Measurements from ENCODE around the gene PPP1R18. TPM values are rescaled to one million over a fixed set of nuclear protein-coding genes. Genes with fewer than 3 reads are reported as not detected.
A peak's percentile ranks its signal among the peaks of the same experiment; 100 is the strongest.

PPP1R18 gene
- total RNA-seq, 2 experiments from 2014 or later = 286 to 304 TPM

GRCh38 chr6:30626484-30627366 lies 59.7 kb downstream of the PPP1R18 start, which contains the start of gene ATAT1:
Gene ATAT1 (plus strand): TSS chr6:30626874.
- Mint-ChIP-seq H3K4me3 (peak within 1 kb of the TSS; percentile 92), H3K27me3 (ENCODE audit: low read depth) (no peaks in the 10 kb centered on the region), H3K27ac (peak within 1 kb of the TSS; percentile 98), H3K9me3 (ENCODE audit: insufficient read depth) (no peaks in the 10 kb centered on the region), H3K36me3 (ENCODE audit: low read depth) (peaks cover 51% of the 10 kb centered on the region), H3K4me1 (ENCODE audit: low read depth) (peaks cover 27% of the 10 kb centered on the region)
- POLR2A ChIA-PET = interaction anchor here (0.6 to 1.9 kb wide), 6 partner anchors 9 to 135 kb away, joined by 3 to 11 read pairs (median 3); partner anchors contain the start of genes MRPS18B and PPP1R10
- peak; percentile 93 for DNase-seq
- CTCF ChIA-PET = interaction anchor here (0.7 to 1.6 kb wide), 9 partner anchors 9 to 145 kb away, joined by 3 to 7 read pairs (median 4); partner anchors contain the start of genes DHX16, MRPS18B and PPP1R10
- ATAC-seq = peak; percentile 98

Other genes with a start within 250 kb of the PPP1R18 start
- 100 to 1,000 TPM; 523 to 536 TPM for gene HLA-E, start 197.1 kb downstream of the PPP1R18 start, total RNA-seq
- 10 to 100 TPM; 63.7 to 69.9 TPM for gene GNL1, start 130.2 kb downstream of the PPP1R18 start, total RNA-seq
- 10 to 100 TPM; 19.7 to 21.1 TPM for gene PRR3, start 129.3 kb downstream of the PPP1R18 start, total RNA-seq
- 10 to 100 TPM; 72.2 to 79.6 TPM for gene ABCF1, start 115.2 kb downstream of the PPP1R18 start, total RNA-seq
- gene PPP1R10, start 69.4 kb downstream of the PPP1R18 start, total RNA-seq = 10 to 100 TPM; 92.8 to 99.7 TPM
- 10 to 100 TPM; 43.2 to 43.6 TPM for gene MRPS18B, start 68.8 kb downstream of the PPP1R18 start, total RNA-seq
- gene ATAT1, start 59.8 kb downstream of the PPP1R18 start, total RNA-seq = 10 to 100 TPM in 1 of 2 experiments, 1 to 10 TPM in 1; 10.0 to 10.5 TPM
- gene C6orf136, start 39.5 kb downstream of the PPP1R18 start, total RNA-seq = 10 to 100 TPM; 31.6 to 40.1 TPM
- gene DHX16, start 13.6 kb downstream of the PPP1R18 start, total RNA-seq = 10 to 100 TPM; 38.5 to 41.0 TPM
- gene NRM, start 4.3 kb upstream of the PPP1R18 start, total RNA-seq = 10 to 100 TPM; 41.7 to 44.6 TPM
- gene MDC1, start 30.6 kb upstream of the PPP1R18 start, total RNA-seq = 10 to 100 TPM; 48.5 to 52.4 TPM
- gene TUBB, start 33.7 kb upstream of the PPP1R18 start, total RNA-seq = 1,000 to 10,000 TPM; 1,638 to 1,703 TPM
- 100 to 1,000 TPM; 314 to 317 TPM for gene FLOT1, start 56.0 kb upstream of the PPP1R18 start, total RNA-seq
- 10 to 100 TPM; 76.6 to 82.9 TPM for gene IER3, start 57.9 kb upstream of the PPP1R18 start, total RNA-seq
- 1 to 10 TPM; 6.3 to 7.4 TPM for gene DDR1, start 197.9 kb upstream of the PPP1R18 start, total RNA-seq
- 10 to 100 TPM; 30.0 to 30.1 TPM for gene GTF2H4, start 221.6 kb upstream of the PPP1R18 start, total RNA-seq
- gene VARS2, start 227.6 kb upstream of the PPP1R18 start, total RNA-seq = 10 to 100 TPM; 38.4 to 38.8 TPM
- gene SFTA2, start 245.5 kb upstream of the PPP1R18 start, total RNA-seq = not detected